GM18519 (cell line): Measurements from ENCODE around the gene MAP7D2.

ENCODE experiments used
- ATAC-seq: cut with Tn5 transposase; IDR thresholded peaks from one replicate; pipeline ENCODE4 v1.9.1; 2021; ENCODE audit warnings: mild to moderate bottlenecking, moderate library complexity; ENCODE audit not compliant: unreplicated experiment, low FRiP score

MAP7D2 gene

GRCh38 chrX:20118065-20118824, 1.5 kb upstream of the MAP7D2 start:
- no peak for ATAC-seq

DNA sequence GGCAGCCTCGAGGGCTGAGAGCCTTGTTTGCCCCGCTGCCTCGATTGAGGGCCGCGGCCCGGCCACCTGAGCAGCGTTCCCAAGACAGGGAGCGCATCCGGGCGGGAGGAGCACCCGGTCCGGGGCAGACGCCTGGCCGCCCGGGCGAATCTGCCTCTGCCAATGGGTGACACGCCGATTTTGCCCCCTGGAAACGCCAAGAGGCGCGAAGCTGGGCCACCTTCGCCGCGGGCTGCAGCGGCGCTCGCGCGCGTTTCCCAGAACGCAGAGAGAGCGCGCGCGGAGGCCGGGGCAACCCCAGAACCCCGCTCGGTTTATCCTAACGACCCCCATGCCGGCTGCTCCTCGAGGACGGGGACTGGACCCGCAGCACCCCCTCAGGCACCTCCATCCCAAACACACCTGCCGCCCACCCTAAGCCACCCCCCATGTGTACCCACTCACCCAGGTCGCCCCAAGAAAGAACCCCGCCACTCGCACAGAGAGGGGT, 575 bp downstream of the MAP7D2 start:
- no peak for ATAC-seq

DNA sequence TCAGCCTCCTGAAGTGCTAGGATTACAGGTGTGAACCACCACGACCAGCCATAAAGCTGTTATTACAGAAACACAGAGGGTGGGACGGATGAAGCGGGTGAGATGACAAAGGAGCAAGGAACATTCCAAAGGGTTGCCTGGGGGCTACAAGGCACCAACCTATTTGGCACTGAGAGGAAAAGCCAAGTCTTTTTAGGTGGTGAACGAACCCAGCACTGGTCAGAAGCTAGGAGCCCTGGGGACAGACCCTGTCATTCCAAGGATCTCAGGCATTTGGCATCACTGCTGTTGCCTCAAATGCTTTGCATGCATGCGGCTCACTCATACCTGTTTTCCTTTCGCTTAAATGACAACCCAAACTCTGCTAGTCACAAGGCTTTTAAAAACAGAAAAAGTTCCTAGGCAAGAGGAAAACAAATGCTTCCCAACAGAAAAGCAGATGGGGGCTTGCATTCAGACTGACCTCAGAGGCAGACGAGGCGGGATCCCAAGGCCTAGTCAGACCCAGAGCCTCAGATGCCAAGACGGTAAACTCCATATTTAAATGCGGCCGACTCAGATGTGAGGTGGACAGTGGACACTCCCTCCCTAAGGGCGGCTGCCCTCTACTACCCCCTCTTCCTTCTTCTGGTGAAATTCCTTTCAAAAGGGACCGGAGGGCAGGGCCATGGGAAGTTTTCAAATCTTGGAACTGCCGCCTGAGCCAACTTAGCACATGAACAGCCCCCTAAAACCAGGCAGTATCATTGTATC, 4.5 kb downstream of the MAP7D2 start:
- ATAC-seq = no peak

DNA sequence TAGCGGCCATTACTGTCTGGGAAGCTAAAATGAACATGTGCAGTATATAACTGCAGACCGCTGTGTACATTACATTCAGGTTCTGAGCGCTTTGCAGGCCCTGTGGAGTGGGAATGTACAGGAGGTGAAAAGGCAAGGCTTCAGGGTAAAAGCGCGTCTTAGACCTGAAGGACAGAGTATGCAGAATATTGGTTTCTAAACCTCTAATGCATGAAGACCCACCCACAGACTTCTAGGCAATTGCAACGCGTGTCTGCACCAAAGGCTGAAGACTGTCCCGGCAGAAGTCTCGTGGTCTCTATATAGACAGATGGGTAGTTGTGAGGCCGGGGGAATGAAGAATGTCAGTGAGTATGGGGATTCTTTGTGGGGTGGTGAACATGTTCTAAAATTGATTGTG, 5.4 kb downstream of the MAP7D2 start:
- ATAC-seq = no peak

GRCh38 chrX:20101934-20102581, 14.6 kb downstream of the MAP7D2 start:
- ATAC-seq = no peak

GRCh38 chrX:20091499-20091898, 25.2 kb downstream of the MAP7D2 start:
- no peak for ATAC-seq

- no peak for ATAC-seq
Measured at GRCh38 chrX:20089845-20090244, 26.9 kb downstream of the MAP7D2 start.

DNA sequence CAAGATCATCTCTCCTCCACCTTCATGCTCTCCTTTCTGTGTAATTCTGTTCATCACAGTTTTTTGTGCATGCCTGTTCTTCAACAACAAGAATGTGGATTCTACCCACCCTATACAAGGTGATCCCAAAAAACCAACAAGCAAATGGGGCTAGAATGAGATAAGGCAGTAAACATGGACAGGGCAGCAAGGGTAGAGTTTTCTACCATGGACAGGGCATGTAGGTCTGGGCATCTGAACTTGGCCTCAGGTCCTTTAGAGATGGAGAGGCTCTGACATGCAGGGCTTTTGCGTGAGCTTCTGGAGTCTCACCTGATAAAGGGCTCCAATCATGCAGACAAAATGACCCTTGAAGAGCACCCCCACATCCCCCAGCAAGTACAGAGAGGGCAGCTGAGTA, 36.4 kb downstream of the MAP7D2 start:
- no peak for ATAC-seq

DNA sequence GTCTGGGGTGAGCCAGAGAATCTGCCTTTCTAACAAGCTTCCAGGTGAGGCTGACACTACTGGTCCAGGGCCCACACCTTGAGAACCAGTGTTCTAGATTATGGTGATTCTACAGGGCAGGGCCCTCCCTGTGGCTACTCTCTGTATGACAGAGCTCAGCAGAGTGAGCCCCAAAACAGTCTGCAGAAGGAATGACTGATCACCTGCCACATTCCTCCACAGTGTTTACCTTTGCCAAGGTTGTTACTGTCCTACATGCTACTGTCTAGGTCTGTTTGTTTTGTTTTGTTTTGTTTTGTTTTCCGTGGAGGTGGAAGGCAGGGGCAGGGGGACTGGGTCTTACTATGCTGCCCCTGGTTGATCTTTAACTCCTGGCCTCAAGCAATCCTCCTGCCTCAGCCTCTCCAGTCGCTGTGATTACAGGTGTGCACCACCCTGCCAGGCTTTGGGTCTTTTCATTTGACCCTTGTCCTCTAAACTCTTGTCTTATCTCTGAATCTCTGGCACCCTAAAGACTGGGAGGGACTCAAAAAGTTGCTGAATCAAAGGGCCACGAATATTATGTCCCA, 45.1 kb downstream of the MAP7D2 start:
- no peak for ATAC-seq

- no peak for ATAC-seq
Measured at GRCh38 chrX:20067709-20068561, 48.8 kb downstream of the MAP7D2 start.

DNA sequence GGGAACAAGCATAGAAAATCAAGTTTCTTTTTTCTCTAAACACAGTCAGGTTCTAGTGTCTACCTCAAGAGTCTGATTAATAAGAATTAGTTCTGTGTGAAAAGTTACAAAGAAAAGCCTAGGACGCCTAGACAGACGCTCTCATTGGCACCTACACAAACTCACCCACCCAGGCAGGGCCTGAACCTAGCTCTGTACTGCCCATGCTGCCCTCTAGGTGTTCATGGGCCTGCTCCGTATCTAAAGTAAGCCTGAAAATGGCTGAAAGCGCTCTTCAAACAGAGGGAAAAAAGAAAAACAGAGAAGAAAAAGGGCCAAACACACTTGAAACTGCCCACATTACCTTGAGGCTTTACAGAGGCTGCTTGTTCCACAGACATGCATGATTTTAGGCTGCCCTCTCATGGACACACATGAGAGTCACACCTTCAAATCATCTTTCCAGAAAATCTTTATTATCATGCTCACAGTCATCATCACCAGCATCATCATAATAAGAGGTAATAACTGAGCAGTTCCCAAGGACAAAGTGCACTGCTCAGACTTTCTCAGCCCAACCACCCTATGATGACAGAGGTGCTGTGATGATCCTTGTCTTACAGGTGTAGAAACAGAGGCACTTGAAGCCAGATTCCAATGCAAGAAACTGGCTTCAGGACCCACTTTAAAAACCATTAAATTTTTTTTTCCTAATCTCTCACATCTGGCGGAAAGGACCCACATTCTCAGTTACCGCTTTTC, 49.6 kb downstream of the MAP7D2 start:
- ATAC-seq = no peak

- no peak for ATAC-seq
Measured at GRCh38 chrX:20063716-20064351, 52.9 kb downstream of the MAP7D2 start.

GRCh38 chrX:20063153-20063552, 53.6 kb downstream of the MAP7D2 start:
- ATAC-seq = no peak

DNA sequence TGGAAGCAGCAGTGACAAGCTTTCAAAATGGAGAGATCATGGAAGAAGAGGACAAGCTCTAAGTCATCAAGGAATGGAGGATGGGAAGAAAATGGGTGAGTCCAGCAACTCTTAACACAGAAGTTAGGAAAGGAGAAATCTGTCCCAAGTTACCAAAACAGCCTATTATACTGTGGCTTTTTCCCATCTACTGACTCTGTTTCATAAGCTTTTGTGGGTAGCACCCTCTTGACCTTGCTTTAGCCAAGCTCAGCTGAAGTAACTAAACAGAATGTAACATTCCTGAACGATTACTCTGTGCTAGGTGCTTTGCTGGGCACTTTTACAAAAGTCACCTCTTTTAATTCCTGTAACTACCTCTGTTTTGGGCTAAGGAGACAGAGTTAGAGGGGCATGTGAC, 54.9 kb downstream of the MAP7D2 start:
- ATAC-seq = no peak

DNA sequence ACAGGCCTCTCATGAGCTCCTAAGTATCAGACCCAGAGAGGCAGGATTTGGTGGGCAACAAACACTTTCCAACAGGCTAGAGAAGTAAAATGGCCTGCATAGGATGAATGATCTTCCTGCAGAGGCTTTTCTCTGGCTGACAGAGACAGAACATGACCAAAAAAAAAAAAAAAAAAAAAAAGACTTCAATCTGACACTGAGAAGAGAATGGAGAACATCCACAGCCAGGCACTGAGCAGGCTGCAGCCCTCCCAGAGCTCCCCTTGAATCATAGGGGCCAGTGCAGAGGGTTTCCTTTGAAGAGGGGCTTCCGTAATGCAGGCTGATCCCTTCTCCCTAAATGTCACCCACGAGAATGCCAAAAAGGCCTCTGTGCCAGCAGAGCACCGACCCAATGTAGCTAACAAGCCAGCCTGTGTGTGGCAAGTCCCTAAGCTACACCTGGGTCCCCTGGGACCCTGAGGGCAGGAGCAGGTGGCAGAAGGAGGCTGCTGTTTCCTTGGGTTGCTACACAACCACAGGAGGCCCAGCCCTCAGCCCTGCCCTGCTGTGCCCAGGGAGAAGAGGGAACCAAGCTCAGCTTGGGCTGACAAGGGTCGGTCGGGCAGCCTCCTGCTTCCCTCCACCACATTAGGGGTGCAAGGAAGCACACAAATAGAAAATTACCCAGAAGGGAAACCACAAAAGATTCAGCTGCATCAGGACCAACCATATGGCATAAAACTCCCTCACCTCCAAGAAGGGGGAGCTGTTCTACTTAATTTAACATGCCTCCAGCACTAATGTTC, 55.6 kb downstream of the MAP7D2 start:
- no peak for ATAC-seq

DNA sequence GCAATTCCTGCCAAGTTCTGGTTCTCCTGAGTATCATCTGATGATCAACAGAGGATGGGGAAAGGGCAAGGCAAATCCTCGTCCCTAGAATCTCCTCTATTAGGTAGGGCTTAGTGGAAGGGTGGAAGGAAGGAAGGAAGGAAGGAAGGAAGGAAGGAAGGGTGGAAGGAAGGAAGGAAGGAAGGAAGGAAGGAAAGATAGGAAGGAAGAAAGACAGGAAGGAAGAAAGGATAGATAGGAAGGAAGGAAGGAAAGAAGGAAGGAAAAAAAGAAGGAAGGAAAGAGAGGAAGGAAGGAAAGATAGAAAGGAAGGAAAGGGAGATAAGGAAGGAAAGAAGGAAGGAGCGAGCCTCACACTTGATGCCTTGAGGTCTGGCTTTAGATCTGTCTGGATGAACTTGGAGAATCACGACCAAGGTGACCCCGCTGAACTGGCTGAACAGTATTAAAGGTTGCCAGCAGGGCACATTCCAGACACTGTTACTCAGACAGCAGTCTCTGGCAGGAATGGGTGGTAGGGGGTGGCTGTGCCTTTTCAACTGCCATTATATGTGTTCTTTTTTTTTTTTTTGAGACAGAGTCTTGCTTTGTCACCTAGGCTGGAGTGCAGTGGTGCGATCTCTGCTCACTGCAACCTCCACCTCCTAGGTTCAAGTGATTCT, 57.1 kb downstream of the MAP7D2 start:
- ATAC-seq = no peak

DNA sequence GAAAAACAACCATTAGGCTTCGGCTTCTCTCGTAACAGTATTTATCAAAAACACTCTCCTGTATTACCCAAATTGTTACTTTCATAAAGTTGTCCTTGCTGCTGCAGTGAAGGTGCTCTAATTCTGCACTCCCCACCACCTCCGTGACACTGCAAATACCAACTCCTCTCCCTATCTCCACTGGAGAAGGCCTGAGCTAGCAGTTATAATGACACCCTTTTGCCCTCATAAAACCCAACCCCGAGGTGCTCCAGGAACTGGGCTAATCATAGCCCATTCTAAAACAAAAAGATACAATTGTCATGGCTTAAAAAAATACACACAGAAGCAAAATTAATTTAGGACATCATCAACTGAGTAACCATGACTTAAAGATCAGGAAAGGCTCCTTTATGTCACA, 59.2 kb downstream of the MAP7D2 start:
- ATAC-seq = no peak

DNA sequence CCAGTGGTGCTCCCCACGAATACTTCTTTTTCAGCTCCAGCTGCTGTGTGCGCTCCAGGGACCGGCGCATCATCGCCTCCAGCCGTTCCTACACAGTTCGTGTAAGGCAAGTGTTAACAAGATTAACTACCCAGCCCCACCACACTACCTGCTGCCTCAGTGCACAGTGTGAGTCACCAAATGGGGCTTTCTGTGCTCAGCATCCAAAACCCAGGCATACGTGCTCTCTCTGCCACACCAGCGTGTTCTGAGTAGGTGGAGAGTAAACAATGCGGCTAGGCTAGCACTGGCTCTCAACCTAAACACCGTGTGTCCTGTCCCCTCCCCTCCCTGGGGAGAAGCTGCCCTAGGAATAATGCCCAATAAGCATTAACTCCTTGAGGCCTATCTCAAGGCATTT, 60.0 kb downstream of the MAP7D2 start:
- ATAC-seq = no peak
